ENCODE measurements around the gene CDK2. TPM values are rescaled to one million over a fixed set of nuclear protein-coding genes. Genes with fewer than 3 reads are reported as not detected.

The CDK2 gene
- total RNA-seq, 1 donor from 2014 or later: 26.1 TPM

DNA sequence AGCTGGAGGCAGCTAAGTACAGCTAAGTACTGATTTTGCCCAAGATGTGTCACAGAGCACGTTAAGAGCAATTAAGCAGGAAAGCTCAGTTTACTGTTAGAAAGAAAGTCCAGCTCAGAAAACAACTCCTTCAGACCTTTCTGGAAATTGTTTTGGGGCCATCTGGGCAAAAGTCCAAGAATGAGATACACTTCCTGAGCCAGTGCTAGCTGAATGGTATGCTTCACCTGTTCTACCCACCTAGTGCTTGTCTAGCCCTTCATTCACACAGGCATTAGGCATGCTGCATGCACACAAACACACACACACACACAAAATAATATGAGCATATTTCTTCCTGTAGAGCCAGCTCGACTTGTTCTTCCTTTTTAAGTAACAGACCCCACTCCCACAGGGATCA, 47.6 kb downstream of the CDK2 start:
- no peak overlapping the region for H3K4me3 Mint-ChIP-seq (ENCODE audit: unreplicated experiment)
- H3K36me3 Mint-ChIP-seq (ENCODE audit: low read depth): peaks cover 3% of the 10 kb centered on the region
- no peaks in the 10 kb centered on the region for H3K27me3 Mint-ChIP-seq (ENCODE audit: low read depth)
- H3K4me1 Mint-ChIP-seq (ENCODE audit: low read depth): peaks cover under 1% of the 10 kb centered on the region
- no peak for TF ChIP-seq CTCF (IDR thresholded peaks at IDR 0.05)
- no peak overlapping the region for H3K27ac Mint-ChIP-seq (ENCODE audit: unreplicated experiment)
- no peak for DNase-seq (ENCODE audit: low spot score)
- H3K9me3 Mint-ChIP-seq (ENCODE audit: low read depth): no peaks in the 10 kb centered on the region

GRCh38 chr12:56017181-56017580, 50.6 kb downstream of the CDK2 start:
- Mint-ChIP-seq H3K9me3 (ENCODE audit: low read depth) (no peaks in the 10 kb centered on the region), H3K4me3 (ENCODE audit: unreplicated experiment) (no peak overlapping the region), H3K4me1 (ENCODE audit: low read depth) (peaks cover 17% of the 10 kb centered on the region), H3K27me3 (ENCODE audit: low read depth) (no peaks in the 10 kb centered on the region), H3K27ac (ENCODE audit: unreplicated experiment) (no peak overlapping the region), H3K36me3 (ENCODE audit: low read depth) (peaks cover 3% of the 10 kb centered on the region)
- TF ChIP-seq CTCF (IDR thresholded peaks at IDR 0.05): no peak
- DNase-seq (ENCODE audit: low spot score): no peak

DNA sequence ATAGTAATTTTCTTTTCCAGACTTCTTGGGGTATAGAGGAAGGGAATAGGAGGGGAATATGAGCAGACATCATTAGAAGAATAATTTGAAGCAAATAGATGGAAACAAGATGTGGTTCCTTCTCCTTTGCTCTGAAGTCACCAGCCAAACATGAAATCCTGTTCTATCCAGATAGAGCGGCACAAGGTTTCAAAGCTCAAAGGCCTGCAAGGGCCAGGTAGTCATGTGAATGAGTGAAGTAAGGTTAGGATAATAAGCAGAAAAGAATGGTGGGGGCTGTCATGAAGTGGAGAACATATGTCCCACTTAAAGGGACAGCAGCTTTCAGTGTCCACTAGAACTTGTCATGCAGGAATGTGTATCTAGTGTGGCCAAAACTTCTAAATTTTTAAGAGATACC, 51.7 kb downstream of the CDK2 start:
- H3K4me3 Mint-ChIP-seq (ENCODE audit: unreplicated experiment): no peak overlapping the region
- no peak for DNase-seq (ENCODE audit: low spot score)
- no peak overlapping the region for H3K27ac Mint-ChIP-seq (ENCODE audit: unreplicated experiment)
- no peaks in the 10 kb centered on the region for H3K27me3 Mint-ChIP-seq (ENCODE audit: low read depth)
- H3K9me3 Mint-ChIP-seq (ENCODE audit: low read depth): no peaks in the 10 kb centered on the region
- peaks cover 17% of the 10 kb centered on the region for H3K4me1 Mint-ChIP-seq (ENCODE audit: low read depth)
- TF ChIP-seq CTCF (IDR thresholded peaks at IDR 0.05): no peak
- H3K36me3 Mint-ChIP-seq (ENCODE audit: low read depth): peaks cover 3% of the 10 kb centered on the region

- no peak for TF ChIP-seq CTCF (IDR thresholded peaks at IDR 0.05)
- Mint-ChIP-seq H3K36me3 (ENCODE audit: low read depth) (peaks cover 4% of the 10 kb centered on the region), H3K27ac (ENCODE audit: unreplicated experiment) (no peak within 1 kb of the TSS), H3K9me3 (ENCODE audit: low read depth) (no peaks in the 10 kb centered on the region), H3K27me3 (ENCODE audit: low read depth) (no peaks in the 10 kb centered on the region), H3K4me1 (ENCODE audit: low read depth) (peaks cover 17% of the 10 kb centered on the region), H3K4me3 (ENCODE audit: unreplicated experiment) (peak within 1 kb of the TSS; percentile 69)
- no peak for DNase-seq (ENCODE audit: low spot score)
Measured at GRCh38 chr12:56020423-56021184, 54.0 kb downstream of the CDK2 start, which contains the start of gene IKZF4. IKZF4 (plus strand) TSS chr12:56021043; CDS start chr12:56021494, 451 bp downstream.

GRCh38 chr12:56021889-56022497, 55.4 kb downstream of the CDK2 start:
- no peak overlapping the region for H3K27ac Mint-ChIP-seq (ENCODE audit: unreplicated experiment)
- peaks cover 17% of the 10 kb centered on the region for H3K4me1 Mint-ChIP-seq (ENCODE audit: low read depth)
- TF ChIP-seq CTCF (IDR thresholded peaks at IDR 0.05): no peak
- H3K36me3 Mint-ChIP-seq (ENCODE audit: low read depth): peaks cover 4% of the 10 kb centered on the region
- H3K9me3 Mint-ChIP-seq (ENCODE audit: low read depth): no peaks in the 10 kb centered on the region
- DNase-seq (ENCODE audit: low spot score): no peak
- peak overlapping the region; percentile 69 for H3K4me3 Mint-ChIP-seq (ENCODE audit: unreplicated experiment)
- no peaks in the 10 kb centered on the region for H3K27me3 Mint-ChIP-seq (ENCODE audit: low read depth)

Other genes with a start within 250 kb of the CDK2 start
- gene RDH5, start 246.4 kb upstream of the CDK2 start, total RNA-seq: 2.3 to 3.7 TPM (median 3.2 TPM) in 3 replicates
- gene CD63, start 237.8 kb upstream of the CDK2 start, total RNA-seq: 1,244 to 1,365 TPM (median 1,317 TPM) in 3 replicates
- gene GDF11, start 223.7 kb upstream of the CDK2 start, total RNA-seq: 17.8 to 19.1 TPM (median 18.3 TPM) in 3 replicates
- 54.0 to 58.8 TPM (median 58.7 TPM) in 3 replicates for gene SARNP, start 149.1 kb upstream of the CDK2 start, total RNA-seq
- 31.4 to 32.9 TPM (median 32.1 TPM) in 3 replicates for gene ORMDL2, start 148.8 kb upstream of the CDK2 start, total RNA-seq
- gene DNAJC14, start 137.2 kb upstream of the CDK2 start, total RNA-seq: 28.3 to 34.3 TPM (median 29.5 TPM) in 3 replicates
- 12.9 to 17.8 TPM (median 16.1 TPM) in 3 replicates for gene MMP19, start 123.9 kb upstream of the CDK2 start, total RNA-seq
- 17.3 to 26.4 TPM (median 19.0 TPM) in 3 replicates for gene PYM1, start 38.9 kb upstream of the CDK2 start, total RNA-seq
- 65.8 to 118 TPM (median 66.4 TPM) in 3 replicates for gene DGKA, start 35.7 kb upstream of the CDK2 start, total RNA-seq
- gene PMEL, start 788 bp upstream of the CDK2 start, total RNA-seq: 0.45 to 1.1 TPM (median 0.82 TPM) in 3 replicates
- 105 TPM in 3 replicates for gene RAB5B, start 7.2 kb downstream of the CDK2 start, total RNA-seq
- 11.4 to 18.2 TPM (median 13.9 TPM) in 3 replicates for gene SUOX, start 30.4 kb downstream of the CDK2 start, total RNA-seq
- gene IKZF4, start 54.2 kb downstream of the CDK2 start, total RNA-seq: 5.3 to 6.1 TPM (median 5.7 TPM) in 3 replicates
- 15.8 to 27.8 TPM (median 19.5 TPM) in 3 replicates for gene RPS26, start 75.1 kb downstream of the CDK2 start, total RNA-seq
- gene ERBB3, start 113.3 kb downstream of the CDK2 start, total RNA-seq: 0.52 to 1.7 TPM (median 1.4 TPM) in 3 replicates
- gene PA2G4, start 137.7 kb downstream of the CDK2 start, total RNA-seq: 59.8 to 87.1 TPM (median 65.1 TPM) in 3 replicates
- 2,552 to 3,030 TPM (median 2,631 TPM) in 3 replicates for gene RPL41, start 149.8 kb downstream of the CDK2 start, total RNA-seq
- gene ZC3H10, start 151.4 kb downstream of the CDK2 start, total RNA-seq: 5.0 to 11.2 TPM (median 8.0 TPM) in 3 replicates
- 127 to 155 TPM (median 144 TPM) in 3 replicates for gene ESYT1, start 161.4 kb downstream of the CDK2 start, total RNA-seq
- gene MYL6B, start 185.8 kb downstream of the CDK2 start, total RNA-seq: 70.5 to 79.7 TPM (median 75.2 TPM) in 3 replicates
- 1,367 to 2,282 TPM (median 2,236 TPM) in 3 replicates for gene MYL6, start 191.5 kb downstream of the CDK2 start, total RNA-seq
- gene SMARCC2, start 222.7 kb downstream of the CDK2 start, total RNA-seq: 50.4 to 96.7 TPM (median 57.4 TPM) in 3 replicates

Measured in chondrocyte (in vitro differentiated cells).